ENCODE results near the gene GJC2.
A peak's percentile ranks its signal among the peaks of the same experiment; 100 is the strongest.

GJC2 gene

DNA sequence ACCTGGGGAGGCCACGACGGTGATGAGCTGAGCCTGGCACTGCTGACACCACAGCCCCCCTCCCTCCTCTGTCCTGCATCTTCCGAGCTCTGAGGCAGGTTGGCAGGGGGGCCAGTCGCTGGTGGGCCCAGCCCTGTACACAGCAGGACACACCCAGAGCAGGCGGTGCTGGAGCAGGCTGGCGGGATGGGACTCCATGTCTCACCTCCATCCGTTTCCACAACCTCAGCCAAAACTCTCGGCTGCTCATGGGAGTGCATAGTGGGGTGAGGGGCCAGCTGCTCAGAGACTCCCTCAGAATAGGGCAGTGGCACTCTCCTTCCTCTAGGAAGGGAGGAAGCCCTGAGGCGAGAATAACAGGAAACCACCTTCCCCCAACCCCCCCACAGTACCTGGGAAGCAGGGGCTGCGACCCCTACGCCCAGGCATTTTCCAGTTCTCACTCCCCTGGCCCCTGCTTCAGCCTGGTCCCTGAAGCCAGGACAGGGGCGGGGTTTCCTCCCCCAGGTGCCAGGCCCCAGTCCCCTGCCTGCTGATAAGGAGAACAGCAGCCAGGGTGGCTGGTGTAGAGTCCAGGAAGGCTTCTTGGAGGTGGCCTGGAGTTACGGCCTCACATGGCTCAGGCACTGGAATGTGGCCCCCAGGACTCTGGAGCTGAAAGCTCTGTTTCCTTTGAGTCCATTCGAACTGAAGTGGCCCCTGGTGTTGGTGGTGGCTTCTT is 12.7 kb downstream of the GJC2 start:
- H2AFZ ChIP-seq (ENCODE audit: low read depth, low read length): no peak overlapping the region

DNA sequence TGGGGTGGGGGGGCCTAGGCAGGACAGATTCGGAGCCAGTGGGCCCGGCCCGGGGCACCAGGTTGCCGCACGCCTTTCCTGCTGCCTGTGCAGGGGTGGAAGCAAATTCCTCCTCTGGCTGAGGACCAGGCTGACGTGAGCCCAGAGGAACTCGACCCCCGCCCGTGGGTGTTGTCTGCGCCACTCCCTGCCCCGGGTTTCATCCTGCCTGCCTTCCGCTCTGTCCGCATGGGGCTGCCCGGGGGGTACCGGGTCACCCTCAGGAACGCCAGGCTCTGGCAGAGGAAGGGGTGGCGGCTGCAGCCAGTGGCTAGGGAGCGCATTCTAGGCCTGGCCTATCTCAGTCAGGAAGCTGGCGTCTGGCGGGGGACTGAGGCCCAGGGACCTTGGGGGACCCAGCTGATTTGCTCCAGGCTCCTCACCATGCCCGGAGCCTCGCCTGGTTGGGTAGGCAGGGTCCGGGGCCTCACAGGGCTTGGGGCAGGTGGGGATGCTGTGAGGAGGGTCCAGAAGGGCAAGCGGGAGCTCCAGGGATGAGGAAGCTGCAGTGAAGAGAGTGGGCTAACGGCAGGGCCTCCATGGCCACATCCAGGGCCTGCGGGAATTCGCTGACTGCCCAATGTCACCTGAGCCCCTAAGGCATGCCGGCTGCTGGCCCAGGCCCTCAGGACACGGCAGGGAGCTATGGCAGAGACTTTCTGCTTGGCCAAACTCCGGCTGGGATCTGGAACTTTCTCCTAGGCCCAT is 13.4 kb downstream of the GJC2 start:
- Histone ChIP-seq H3K4me3 (ENCODE audit: low read depth in 1 of 2, low read length in 2 of 2) (no peak overlapping the region), H3K4me2 (ENCODE audit: insufficient read depth, low read length) (no peak overlapping the region), H2AFZ (ENCODE audit: low read depth, low read length) (no peak overlapping the region), H3K79me2 (ENCODE audit: insufficient read depth, low read length) (peaks cover 14% of the 10 kb centered on the region), H4K20me1 (ENCODE audit: insufficient read depth, low read length) (peaks cover 5% of the 10 kb centered on the region; the same call in 1 of the 2 replicates), H3K9ac (ENCODE audit: low read depth, low read length) (no peak overlapping the region), H3K9me3 (ENCODE audit: insufficient read depth, low read length, severe bottlenecking) (no peaks in the 10 kb centered on the region), H3K27ac (ENCODE audit: low read length) (no peak overlapping the region), H3K36me3 (ENCODE audit: insufficient read depth, low read length) (0 out of 2 replicates have a peak, but pooled peaks cover 2% of the 10 kb centered on the region), H3K27me3 (ENCODE audit: insufficient read depth, low read length, poor library complexity) (no peaks in the 10 kb centered on the region), H3K4me1 (ENCODE audit: insufficient read depth, low read length) (peaks cover 24% of the 10 kb centered on the region)
- DNase-seq: no peak
- ATAC-seq (ENCODE audit: insufficient read depth, low read depth): no peak
- TF ChIP-seq, protein P1, sequence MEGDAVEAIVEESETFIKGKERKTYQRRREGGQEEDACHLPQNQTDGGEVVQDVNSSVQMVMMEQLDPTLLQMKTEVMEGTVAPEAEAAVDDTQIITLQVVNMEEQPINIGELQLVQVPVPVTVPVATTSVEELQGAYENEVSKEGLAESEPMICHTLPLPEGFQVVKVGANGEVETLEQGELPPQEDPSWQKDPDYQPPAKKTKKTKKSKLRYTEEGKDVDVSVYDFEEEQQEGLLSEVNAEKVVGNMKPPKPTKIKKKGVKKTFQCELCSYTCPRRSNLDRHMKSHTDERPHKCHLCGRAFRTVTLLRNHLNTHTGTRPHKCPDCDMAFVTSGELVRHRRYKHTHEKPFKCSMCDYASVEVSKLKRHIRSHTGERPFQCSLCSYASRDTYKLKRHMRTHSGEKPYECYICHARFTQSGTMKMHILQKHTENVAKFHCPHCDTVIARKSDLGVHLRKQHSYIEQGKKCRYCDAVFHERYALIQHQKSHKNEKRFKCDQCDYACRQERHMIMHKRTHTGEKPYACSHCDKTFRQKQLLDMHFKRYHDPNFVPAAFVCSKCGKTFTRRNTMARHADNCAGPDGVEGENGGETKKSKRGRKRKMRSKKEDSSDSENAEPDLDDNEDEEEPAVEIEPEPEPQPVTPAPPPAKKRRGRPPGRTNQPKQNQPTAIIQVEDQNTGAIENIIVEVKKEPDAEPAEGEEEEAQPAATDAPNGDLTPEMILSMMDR (IDR thresholded peaks at IDR 0.05; ENCODE audit: borderline replicate concordance, extremely low read depth, low read length, poor library complexity, severe bottlenecking): no peak

More for the DNA sequence above, 12.7 kb downstream of the GJC2 start:
- no peak overlapping the region for H3K4me3 ChIP-seq (ENCODE audit: low read depth in 1 of 2, low read length in 2 of 2)
- no peak overlapping the region for H3K9ac ChIP-seq (ENCODE audit: low read depth, low read length)
- no peak overlapping the region for H3K27ac ChIP-seq (ENCODE audit: low read length)
- ATAC-seq (ENCODE audit: insufficient read depth, low read depth) (no peak), DNase-seq (no peak)
- H3K27me3 ChIP-seq (ENCODE audit: insufficient read depth, low read length, poor library complexity): no peaks in the 10 kb centered on the region
- H3K4me1 ChIP-seq (ENCODE audit: insufficient read depth, low read length): peaks cover 23% of the 10 kb centered on the region
- TF ChIP-seq, protein P1 (IDR thresholded peaks at IDR 0.05; ENCODE audit: borderline replicate concordance, extremely low read depth, low read length, poor library complexity, severe bottlenecking): no peak
- TF ChIP-seq EZH2 (IDR thresholded peaks at IDR 0.05; ENCODE audit: borderline replicate concordance, low read depth, low read length, severe bottlenecking): no peak
- peaks cover 9% of the 10 kb centered on the region for H3K79me2 ChIP-seq (ENCODE audit: insufficient read depth, low read length)
- no peaks in the 10 kb centered on the region for H3K9me3 ChIP-seq (ENCODE audit: insufficient read depth, low read length, severe bottlenecking)
- peaks cover 5% of the 10 kb centered on the region; the same call in 1 of the 2 replicates for H4K20me1 ChIP-seq (ENCODE audit: insufficient read depth, low read length)
- no peak overlapping the region for H3K4me2 ChIP-seq (ENCODE audit: insufficient read depth, low read length)
- no peaks in the 10 kb centered on the region for H3K36me3 ChIP-seq (ENCODE audit: insufficient read depth, low read length)

DNA sequence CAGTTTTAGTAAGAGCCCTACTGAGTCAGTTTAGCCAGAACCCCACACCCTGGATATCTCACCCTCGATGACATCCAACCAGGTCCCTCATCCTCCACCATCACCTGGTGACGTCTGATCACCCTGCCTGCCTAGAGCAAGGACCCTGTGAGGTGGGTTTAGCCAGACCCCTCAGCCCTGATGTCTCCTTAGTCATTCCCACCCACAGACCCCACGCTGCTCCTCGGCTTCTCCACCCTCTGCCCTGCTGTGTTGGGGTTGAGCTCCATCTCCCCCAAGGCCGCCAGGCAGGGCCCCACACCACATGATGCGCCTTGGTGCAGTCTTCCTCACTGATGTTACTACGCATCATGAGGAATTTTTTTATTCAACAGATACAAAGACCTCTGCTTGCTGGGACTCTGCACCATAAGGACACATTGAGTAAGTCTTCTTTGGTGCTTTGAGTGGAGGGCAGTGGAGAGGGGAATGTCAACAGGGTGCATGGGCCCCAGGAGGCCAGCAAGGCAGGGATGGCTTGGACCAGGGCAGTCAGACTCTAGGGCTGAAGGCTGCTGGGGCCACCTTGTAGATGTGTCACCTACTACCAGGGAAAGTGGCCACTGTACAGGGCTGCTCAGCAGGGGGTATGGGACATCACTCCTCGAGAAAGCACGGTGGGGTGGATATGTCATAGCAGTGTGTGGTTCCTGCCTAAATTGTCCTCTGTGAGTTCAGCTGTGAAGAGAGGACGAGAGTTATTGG is 14.2 kb downstream of the GJC2 start:
- no peaks in the 10 kb centered on the region for H3K9me3 ChIP-seq (ENCODE audit: insufficient read depth, low read length, severe bottlenecking)
- H3K27ac ChIP-seq (ENCODE audit: low read length): peak overlapping the region; percentile 85; the same call in 1 of the 2 replicates
- peaks cover 22% of the 10 kb centered on the region for H3K79me2 ChIP-seq (ENCODE audit: insufficient read depth, low read length)
- TF ChIP-seq, protein P1 (IDR thresholded peaks at IDR 0.05; ENCODE audit: borderline replicate concordance, extremely low read depth, low read length, poor library complexity, severe bottlenecking): no peak
- TF ChIP-seq EZH2 (IDR thresholded peaks at IDR 0.05; ENCODE audit: borderline replicate concordance, low read depth, low read length, severe bottlenecking): no peak
- DNase-seq (no peak), ATAC-seq (ENCODE audit: insufficient read depth, low read depth) (no peak)
- peaks cover 24% of the 10 kb centered on the region for H3K4me1 ChIP-seq (ENCODE audit: insufficient read depth, low read length)
- no peaks in the 10 kb centered on the region for H3K27me3 ChIP-seq (ENCODE audit: insufficient read depth, low read length, poor library complexity)
- no peak overlapping the region for H3K4me3 ChIP-seq (ENCODE audit: low read depth in 1 of 2, low read length in 2 of 2)
- H4K20me1 ChIP-seq (ENCODE audit: insufficient read depth, low read length): peaks cover 11% of the 10 kb centered on the region; the same call in 1 of the 2 replicates
- H3K4me2 ChIP-seq (ENCODE audit: insufficient read depth, low read length): peak overlapping the region; percentile 89
- H2AFZ ChIP-seq (ENCODE audit: low read depth, low read length): no peak overlapping the region
- H3K9ac ChIP-seq (ENCODE audit: low read depth, low read length): peak overlapping the region; percentile 59
- 0 out of 2 replicates have a peak, but pooled peaks cover 2% of the 10 kb centered on the region for H3K36me3 ChIP-seq (ENCODE audit: insufficient read depth, low read length)

All from DND-41 (cell line).